Vagina (tissue), 2 donors: ENCODE measurements around the gene FBXO2. TPM values are rescaled to one million over a fixed set of nuclear protein-coding genes. Genes with fewer than 3 reads are reported as not detected.

Experiments used
- DNase-seq, 2 donors: peaks; one replicate each; pipeline ENCODE4 v3.0.0-alpha.2; 2017; ENCODE audit errors: extremely low spot score in 2 of 2
- H3K27ac ChIP-seq: fragments of 200-600 bp; sonication (generic); one replicate; pipeline ENCODE4 v1.5.1; 2019
- H3K27me3 ChIP-seq: fragments of 200-600 bp; sonication (generic); one replicate; pipeline ENCODE4 v1.5.1; 2019
- H3K36me3 ChIP-seq, 2 donors: fragments of 200-600 bp; sonication (generic); one replicate each; pipeline ENCODE4 v1.5.1; 2017 to 2019
- H3K4me1 ChIP-seq: fragments of 200-600 bp; sonication (generic); one replicate; pipeline ENCODE4 v1.5.1; 2019
- H3K4me3 ChIP-seq, 2 donors: fragments of 200-600 bp; sonication (generic); 1 replicate in 1 of 2; 2 replicates in 1 of 2; pipeline ENCODE4 v1.5.1; 2016 to 2019
- H3K9me3 ChIP-seq: fragments of 200-600 bp; sonication (generic); one replicate; pipeline ENCODE4 v1.5.1; 2019
- POLR2A ChIP-seq, 2 donors: fragments of 450-650 bp; IDR thresholded peaks; one replicate each; pipeline ENCODE4 v1.6.1; 2017; ENCODE audit warnings: antibody characterized with exemption in 2 of 2, mild to moderate bottlenecking in 2 of 2, moderate library complexity in 2 of 2
- POLR2AphosphoS5 ChIP-seq, 2 donors: sonication (generic); formaldehyde crosslinking; IDR thresholded peaks; one replicate each; pipeline ENCODE4 v1.9.0; 2017; ENCODE audit warnings: antibody characterized with exemption in 2 of 2, mild to moderate bottlenecking in 2 of 2, low read depth in 1 of 2; ENCODE audit not compliant: insufficient read depth in 1 of 2
- intact Hi-C: fragments of 100-400 bp; cut with DNase I; formaldehyde crosslinking; loops from one replicate; pipeline ENCODE4 v1.15.1; 2023
- total RNA-seq: library from RNA; depleted of rRNA; stranded (reverse); fragments of >200 nt; gene quantifications from one replicate; pipeline ENCODE4 v1.2.3, GENCODE V29; 2016
- TF ChIP-seq, protein P1 (sequence below), 3 experiments: fragments of 450-650 bp in 2 of 3; fragments of 200-600 bp in 1 of 3; sonication (generic) in 1 of 3; IDR thresholded peaks; one replicate each; pipeline ENCODE4 v1.5.1; 2017 to 2019; ENCODE audit warnings: antibody characterized with exemption in 3 of 3, mild to moderate bottlenecking in 2 of 3, moderate library complexity in 2 of 3

Gene FBXO2
- total RNA-seq, 1 donor from 2014 or later = 27.3 TPM

DNA sequence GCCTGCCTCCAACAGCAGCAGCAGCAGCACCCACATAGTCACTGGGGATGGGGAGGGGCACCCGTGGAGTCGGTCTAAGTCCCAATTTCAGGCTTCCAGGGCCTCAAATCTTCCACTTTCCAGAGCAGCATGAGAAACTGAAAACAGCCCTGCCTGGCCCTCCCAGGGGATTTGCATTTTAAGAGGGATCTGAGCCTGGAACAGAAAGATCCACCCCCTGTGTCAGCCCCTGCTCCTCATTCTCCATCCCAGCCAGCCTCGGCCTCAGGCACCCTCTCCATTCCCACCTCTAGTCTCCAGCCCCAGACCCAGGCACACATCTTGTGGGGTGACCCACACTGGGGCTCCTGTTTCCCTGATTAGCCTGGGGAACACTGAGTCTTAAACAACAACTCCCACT, 51.8 kb downstream of the FBXO2 start:
- Histone ChIP-seq H3K4me1 (no peaks in the 10 kb centered on the region), H3K27ac (no peak overlapping the region), H3K27me3 (no peaks in the 10 kb centered on the region), H3K36me3 (no peaks in the 10 kb centered on the region), H3K9me3 (no peaks in the 10 kb centered on the region), H3K4me3 (no peak overlapping the region)
- intact Hi-C loops = no loop called here
- TF ChIP-seq, protein P1, sequence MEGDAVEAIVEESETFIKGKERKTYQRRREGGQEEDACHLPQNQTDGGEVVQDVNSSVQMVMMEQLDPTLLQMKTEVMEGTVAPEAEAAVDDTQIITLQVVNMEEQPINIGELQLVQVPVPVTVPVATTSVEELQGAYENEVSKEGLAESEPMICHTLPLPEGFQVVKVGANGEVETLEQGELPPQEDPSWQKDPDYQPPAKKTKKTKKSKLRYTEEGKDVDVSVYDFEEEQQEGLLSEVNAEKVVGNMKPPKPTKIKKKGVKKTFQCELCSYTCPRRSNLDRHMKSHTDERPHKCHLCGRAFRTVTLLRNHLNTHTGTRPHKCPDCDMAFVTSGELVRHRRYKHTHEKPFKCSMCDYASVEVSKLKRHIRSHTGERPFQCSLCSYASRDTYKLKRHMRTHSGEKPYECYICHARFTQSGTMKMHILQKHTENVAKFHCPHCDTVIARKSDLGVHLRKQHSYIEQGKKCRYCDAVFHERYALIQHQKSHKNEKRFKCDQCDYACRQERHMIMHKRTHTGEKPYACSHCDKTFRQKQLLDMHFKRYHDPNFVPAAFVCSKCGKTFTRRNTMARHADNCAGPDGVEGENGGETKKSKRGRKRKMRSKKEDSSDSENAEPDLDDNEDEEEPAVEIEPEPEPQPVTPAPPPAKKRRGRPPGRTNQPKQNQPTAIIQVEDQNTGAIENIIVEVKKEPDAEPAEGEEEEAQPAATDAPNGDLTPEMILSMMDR (IDR thresholded peaks at IDR 0.05) = no peak
- TF ChIP-seq POLR2AphosphoS5 (IDR thresholded peaks at IDR 0.05; ENCODE audit: insufficient read depth in 1 of 2, low read depth in 1 of 2) = no peak
- DNase-seq = no peak

DNA sequence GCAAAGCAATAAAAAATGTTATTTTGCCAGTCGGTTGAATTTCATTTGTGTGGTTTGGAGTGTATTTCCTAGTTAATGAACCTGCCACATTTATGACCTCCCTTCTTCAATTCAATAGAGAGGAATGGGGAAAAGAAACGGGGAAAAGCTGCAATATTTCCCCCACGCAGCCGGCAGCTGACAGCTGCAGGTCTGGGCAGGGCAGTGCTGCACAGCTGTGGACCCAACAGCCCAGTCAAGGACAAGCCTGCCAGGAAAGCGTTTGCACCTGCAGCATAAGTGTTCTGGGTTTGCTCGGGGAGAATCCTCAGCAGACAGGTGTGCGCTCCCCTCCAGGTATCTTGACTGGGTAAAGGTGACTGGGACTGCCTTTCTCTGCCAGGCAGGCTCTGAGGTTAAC, 53.4 kb downstream of the FBXO2 start:
- H3K4me3 ChIP-seq = no peak overlapping the region
- intact Hi-C loops = no loop called here
- DNase-seq = no peak

GRCh38 chr1:11599891-11600576, 54.2 kb downstream of the FBXO2 start:
- intact Hi-C loops = no loop called here

More for the DNA sequence above, 53.4 kb downstream of the FBXO2 start:
- no peaks in the 10 kb centered on the region for H3K4me1 ChIP-seq
- no peaks in the 10 kb centered on the region for H3K27me3 ChIP-seq
- TF ChIP-seq POLR2AphosphoS5 (IDR thresholded peaks at IDR 0.05; ENCODE audit: insufficient read depth in 1 of 2, low read depth in 1 of 2) = no peak
- TF ChIP-seq POLR2A (IDR thresholded peaks at IDR 0.05) = no peak
- TF ChIP-seq, protein P1 (IDR thresholded peaks at IDR 0.05) = no peak
- no peaks in the 10 kb centered on the region for H3K9me3 ChIP-seq
- no peaks in the 10 kb centered on the region for H3K36me3 ChIP-seq
- H3K27ac ChIP-seq = no peak overlapping the region

DNA sequence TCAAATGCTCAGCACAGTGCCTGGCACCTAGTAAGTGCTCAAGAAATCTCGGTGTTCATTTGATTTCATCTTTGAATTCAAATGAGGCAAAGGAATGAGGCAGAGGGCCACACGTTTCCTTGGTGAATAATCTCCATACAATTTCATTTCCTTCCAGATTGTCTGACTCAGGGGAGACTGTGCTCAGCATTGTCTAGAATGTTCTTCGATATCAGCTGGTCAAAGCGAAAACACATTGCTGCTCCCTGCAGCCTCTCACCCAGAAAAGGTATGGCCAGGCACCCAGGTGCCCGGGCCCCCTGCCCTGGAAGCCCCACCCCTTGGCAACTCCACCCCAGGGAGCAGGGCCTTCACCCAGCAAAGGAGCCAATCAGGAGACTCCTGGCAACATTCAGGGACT, 55.8 kb downstream of the FBXO2 start:
- Histone ChIP-seq H3K36me3 (no peaks in the 10 kb centered on the region), H3K4me1 (no peaks in the 10 kb centered on the region), H3K27me3 (no peaks in the 10 kb centered on the region), H3K9me3 (no peaks in the 10 kb centered on the region), H3K4me3 (no peak overlapping the region), H3K27ac (no peak overlapping the region)
- TF ChIP-seq, protein P1 (IDR thresholded peaks at IDR 0.05) = no peak
- TF ChIP-seq POLR2A (IDR thresholded peaks at IDR 0.05) = no peak
- intact Hi-C loops = no loop called here
- DNase-seq = no peak

More at GRCh38 chr1:11599891-11600576, 54.2 kb downstream of the FBXO2 start:
- Histone ChIP-seq H3K4me3 (no peak overlapping the region), H3K27me3 (no peaks in the 10 kb centered on the region), H3K4me1 (no peaks in the 10 kb centered on the region), H3K9me3 (no peaks in the 10 kb centered on the region), H3K27ac (no peak overlapping the region), H3K36me3 (no peaks in the 10 kb centered on the region)
- no peak for DNase-seq
- TF ChIP-seq POLR2AphosphoS5 (IDR thresholded peaks at IDR 0.05; ENCODE audit: insufficient read depth in 1 of 2, low read depth in 1 of 2) (no peak), POLR2A (IDR thresholded peaks at IDR 0.05) (no peak)
- TF ChIP-seq, protein P1 (IDR thresholded peaks at IDR 0.05) = no peak

Other genes starting within 250 kb of the FBXO2 start
- not detected for gene DISP3, start 175.3 kb downstream of the FBXO2 start, total RNA-seq
- gene FBXO44, start 448 bp upstream of the FBXO2 start, total RNA-seq = 38.3 TPM
- gene FBXO6, start 9.8 kb upstream of the FBXO2 start, total RNA-seq = 13.5 TPM
- gene MAD2L2, start 26.7 kb upstream of the FBXO2 start, total RNA-seq = 30.0 TPM
- gene DRAXIN, start 37.3 kb upstream of the FBXO2 start, total RNA-seq = not detected
- gene AGTRAP, start 81.7 kb upstream of the FBXO2 start, total RNA-seq = 49.4 TPM
- not detected for gene C1orf167, start 107.8 kb upstream of the FBXO2 start, total RNA-seq
- 47.9 TPM for gene MTHFR, start 151.5 kb upstream of the FBXO2 start, total RNA-seq
- gene CLCN6, start 151.8 kb upstream of the FBXO2 start, total RNA-seq = 19.2 TPM
- gene NPPA, start 193.4 kb upstream of the FBXO2 start, total RNA-seq = not detected
- gene NPPB, start 204.5 kb upstream of the FBXO2 start, total RNA-seq = not detected